ENCODE data around the gene UBE2S.

GRCh38 chr19:55360902-55361301, 46.7 kb downstream of the UBE2S start:
- TF ChIP-seq CTCF (IDR thresholded peaks at IDR 0.05; ENCODE audit: low read depth, low read length) (no peak), MYC (IDR thresholded peaks at IDR 0.05; ENCODE audit: low read depth, low read length) (no peak)

Data from NB4 (cell line).